ENCODE results near the gene FSTL4.

DNA sequence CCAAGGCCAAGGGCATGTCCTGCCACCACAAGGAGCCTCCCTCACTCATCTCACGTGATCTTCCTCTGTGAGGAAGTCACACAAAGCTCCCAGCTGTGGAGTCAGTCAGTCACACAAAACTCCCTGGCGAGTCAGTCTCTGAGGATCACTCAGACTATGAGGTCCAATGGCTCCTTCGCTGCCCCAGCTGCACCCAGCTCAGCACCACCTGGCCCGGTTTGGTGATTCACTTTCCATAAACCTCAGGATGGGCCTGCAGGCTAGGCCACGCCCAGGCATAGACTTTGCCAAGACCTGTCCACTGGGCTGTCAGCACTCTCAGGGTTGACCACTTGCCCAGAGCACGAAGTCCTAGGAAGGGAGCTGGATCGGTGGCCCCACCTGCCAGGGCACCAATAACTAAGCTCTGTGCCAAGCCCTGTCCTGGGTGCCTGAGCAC is 326.7 kb downstream of the FSTL4 start:
- TF ChIP-seq CTCF (IDR thresholded peaks at IDR 0.05) = no peak
- TF ChIP-seq POLR2A (IDR thresholded peaks at IDR 0.05; ENCODE audit: low read depth) = no peak
- TF ChIP-seq POLR2AphosphoS5 (IDR thresholded peaks at IDR 0.05) = no peak
- TF ChIP-seq EP300 (IDR thresholded peaks at IDR 0.05) = no peak
